GM18858 (cell line): ENCODE data around the gene PAX5.

ENCODE experiments used
- ATAC-seq: cut with Tn5 transposase; IDR thresholded peaks from one replicate; pipeline ENCODE4 v1.9.1; 2021; ENCODE audit not compliant: unreplicated experiment

The PAX5 gene

DNA sequence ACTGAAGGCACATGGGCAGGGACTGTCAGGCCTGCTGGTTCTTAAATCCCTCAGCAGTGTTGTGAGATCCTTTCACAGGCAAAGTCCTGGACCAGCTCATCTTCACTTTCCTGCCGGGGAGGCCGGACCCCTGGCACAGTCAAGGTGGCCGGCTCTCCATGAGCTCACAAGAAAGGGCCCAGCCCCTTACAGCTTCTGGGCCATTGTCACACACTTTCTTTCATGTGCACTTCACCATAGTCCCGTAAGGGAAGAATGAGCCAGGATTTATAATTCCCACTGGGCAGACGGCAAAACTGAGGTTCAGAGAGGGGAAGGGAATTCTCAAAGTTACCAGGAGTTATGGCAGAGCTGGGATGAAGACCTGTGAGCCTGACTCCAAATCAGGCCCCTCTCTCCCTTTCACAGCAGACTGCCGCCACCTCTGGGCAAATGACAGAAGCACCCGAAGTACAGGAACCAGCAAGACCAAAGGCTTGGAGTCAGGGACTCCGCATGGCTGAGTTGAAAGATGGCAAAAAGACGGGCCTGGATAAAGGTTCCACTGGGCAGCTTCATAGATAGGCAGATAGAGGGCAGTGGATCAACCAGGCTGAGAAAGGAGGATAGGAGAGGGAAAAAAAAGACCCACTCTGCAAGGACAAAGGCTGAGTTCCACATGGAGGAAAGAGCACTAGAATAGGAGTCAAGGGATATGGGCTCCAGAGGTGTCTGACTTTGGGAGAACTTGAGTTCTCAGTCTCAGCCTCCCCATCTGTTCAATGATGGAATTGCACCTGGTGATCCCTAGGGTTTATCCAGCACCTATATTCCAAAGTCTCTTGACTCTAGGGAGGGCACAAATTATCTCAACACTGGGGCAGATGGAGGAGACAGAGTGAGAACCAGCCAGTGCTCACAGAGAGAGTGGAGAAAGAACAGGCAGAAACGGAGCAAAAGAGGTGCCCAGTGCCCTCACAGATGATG is 128.7 kb downstream of the PAX5 start:
- no peak for ATAC-seq

DNA sequence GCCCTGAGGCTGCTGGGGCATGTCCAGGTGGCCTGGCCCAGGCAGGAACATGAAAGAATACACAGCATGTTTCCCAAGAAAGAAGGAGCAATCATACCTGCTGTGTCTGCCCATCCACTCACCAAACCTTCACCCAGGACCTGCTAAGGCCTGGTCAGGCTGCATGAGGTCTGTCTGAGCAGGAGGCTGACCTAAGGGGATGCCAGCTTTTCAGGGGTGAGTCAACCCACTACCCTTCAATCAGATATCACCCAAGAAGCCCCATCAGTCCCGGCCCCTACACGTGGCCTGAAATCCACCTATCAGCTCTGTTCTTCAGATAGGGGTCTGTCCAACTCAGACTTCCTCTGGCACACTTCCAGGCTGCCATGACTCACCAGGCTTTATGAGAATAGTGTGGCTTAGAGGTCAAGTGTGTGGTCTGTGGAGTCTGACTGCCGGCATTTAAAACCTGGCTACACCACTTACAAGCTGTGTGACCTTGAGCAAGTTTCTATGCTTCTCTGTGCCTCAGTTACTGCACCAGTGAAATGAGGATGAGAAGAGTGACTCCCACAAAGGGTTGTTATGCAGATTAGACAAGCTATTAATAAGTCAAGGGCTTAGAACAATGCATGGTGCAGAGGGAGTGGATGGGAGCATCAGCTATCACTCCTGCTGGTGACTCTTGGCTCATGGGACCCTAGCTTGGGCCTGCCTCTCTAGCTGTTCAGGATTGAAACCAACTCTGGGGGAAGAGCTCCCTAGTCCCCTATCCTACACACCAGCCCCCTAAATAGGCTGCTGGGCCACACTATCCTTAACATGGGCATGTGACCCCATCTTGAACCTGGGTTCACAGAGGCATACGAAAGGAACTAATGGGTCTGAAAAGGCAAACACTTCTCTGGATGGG is 130.3 kb downstream of the PAX5 start:
- peak; percentile 63 for ATAC-seq

DNA sequence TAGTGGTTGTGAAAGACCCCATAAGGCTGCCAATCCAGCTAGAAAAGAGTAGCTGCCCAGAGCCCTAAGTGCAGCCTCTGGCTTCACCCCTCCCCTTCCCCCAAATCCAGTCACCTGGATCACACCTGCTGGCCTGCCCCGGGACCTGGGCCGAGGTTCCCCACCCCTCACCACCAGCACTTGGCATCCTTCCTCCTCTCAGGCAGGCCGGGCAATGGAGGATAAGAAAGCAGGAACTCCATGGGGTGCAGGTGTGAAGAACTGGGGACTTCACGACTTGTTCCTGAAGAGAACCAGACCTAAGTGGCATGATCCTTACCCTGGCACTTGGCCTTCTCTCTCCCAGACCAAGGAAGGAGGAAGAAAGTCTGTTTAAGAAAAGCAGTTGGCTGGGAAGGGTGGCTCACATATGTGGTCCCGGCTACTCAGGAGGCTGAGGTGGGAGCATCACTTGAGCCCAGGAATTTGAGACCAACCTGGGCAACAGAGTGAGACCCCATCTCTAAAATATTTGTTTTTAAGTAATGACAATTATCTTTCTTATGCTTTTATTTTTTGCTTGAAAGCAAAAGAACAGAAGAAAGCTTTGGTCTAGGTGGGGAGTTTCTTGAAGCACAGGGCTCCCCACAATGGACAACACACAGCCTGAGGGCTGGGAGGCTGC is 131.1 kb downstream of the PAX5 start:
- ATAC-seq: peak; percentile 3

DNA sequence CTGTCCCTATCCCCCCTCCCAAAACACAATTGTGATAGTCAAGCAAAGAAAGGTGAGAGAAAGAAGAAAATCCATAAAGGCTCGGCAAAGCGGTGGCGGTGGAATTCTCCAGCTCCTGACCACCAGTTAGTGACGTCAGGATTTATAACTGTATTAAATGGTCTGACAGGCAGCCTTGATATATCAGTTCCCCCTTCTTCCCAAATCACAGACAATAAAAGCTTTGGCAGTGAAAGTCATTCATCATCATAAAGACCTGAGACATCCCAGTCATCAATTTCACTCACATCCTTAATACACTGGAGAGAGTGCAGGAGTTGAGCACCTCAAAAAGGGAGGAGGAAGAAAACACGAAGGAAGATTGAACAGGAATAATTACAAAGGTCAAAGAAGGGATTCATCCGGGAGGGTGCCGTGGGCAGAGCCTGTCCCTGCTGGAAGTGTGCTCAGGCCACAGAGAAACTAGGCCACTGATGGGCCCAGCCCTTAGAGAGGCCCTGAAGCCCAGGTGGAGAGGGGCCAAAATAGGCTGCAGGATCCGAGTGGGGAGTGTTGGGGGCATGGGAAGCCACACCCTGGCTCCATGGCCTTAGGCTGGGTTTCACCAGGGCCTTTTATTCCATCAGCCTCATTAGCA is 131.9 kb downstream of the PAX5 start:
- no peak for ATAC-seq

DNA sequence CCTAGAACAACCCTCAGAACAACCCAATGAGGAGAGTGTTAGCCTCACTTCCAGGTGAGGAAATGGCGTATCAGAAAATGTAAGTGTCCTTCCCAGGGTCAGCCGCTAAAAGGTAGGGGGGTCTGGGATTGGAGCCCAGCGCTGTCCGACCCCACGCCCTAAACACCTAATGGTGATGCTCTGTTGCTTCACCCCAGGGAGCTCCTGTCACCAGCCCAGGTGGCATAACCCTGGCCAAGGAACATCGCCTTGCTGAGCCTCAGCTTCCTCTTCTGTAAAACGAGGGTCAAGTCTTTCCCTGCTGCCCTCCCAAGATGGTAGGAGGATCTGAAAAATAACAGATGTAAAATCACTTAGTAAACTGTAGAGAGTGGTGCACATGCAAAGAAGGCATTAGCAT is 132.5 kb downstream of the PAX5 start:
- ATAC-seq: no peak

DNA sequence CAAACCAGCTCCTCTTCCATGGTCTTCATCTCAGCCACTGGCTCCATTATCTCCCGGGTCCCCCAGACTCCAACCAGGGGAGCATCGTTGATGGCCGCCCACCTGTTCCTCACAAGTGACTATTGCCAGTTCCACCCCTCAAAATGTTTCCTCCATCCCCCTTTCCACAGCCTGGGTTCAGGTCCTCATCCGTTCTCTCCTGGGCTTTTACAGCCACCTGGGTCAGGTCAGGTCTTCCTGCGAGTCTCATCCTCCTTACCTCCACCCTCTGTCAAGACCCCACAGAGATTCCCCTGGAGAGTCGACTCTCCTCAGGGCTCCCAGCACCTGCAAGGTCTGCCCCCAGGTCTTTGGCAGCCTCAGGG is 133.2 kb downstream of the PAX5 start:
- no peak for ATAC-seq

DNA sequence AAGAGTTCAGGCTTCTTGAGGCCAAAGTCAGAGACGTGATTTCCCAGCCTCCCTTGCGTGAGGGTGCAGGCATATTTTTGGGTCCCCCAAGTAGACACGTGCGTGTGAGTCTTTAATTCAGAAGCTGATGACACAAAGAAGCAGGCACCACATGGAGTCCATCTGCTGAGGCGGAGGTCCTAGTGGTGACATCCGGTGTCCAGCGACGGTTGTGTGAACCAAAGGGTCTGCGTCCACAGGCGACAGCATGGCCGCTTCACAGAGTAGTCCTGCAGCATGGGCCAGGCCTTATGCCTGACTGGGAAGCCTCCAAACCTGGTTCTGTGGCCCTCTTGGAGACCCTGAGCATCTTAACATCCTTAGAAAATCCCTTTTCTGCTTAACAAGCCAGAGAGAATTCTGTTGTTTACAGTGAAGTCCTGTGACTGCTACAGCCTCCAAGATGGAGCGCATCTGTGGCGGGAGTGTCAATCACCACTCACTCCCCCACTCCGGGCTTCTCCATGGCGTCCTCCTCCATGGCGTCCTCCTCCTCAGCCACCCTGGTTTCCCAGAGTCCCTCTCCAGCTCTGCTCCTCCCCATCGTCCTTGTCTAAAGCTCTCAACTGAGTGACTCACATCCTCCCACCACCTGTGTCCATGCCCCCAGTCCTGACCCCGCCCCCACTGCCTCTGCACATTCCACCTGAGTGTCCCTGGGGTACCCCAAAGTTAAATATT is 133.8 kb downstream of the PAX5 start:
- ATAC-seq: no peak

DNA sequence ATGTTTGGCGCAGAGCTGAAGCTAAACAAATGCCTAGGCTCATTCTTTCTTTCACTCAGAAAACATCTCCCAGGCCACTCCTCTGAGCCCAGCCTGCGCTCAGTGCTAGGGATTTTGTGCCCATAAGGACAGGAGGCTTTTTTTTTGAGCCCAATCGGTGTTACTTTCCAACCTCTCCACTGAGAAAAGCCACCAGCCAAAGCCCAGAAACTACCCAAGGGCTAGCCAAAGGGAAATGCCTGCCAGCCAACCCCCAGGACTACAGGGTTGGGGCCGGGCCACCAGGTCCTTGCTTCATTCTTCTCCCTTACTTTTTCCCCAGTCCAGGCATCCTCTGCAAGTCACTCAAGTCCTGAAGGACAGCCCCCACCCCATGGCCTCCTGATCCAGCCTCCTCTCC is 134.7 kb downstream of the PAX5 start:
- ATAC-seq: no peak

DNA sequence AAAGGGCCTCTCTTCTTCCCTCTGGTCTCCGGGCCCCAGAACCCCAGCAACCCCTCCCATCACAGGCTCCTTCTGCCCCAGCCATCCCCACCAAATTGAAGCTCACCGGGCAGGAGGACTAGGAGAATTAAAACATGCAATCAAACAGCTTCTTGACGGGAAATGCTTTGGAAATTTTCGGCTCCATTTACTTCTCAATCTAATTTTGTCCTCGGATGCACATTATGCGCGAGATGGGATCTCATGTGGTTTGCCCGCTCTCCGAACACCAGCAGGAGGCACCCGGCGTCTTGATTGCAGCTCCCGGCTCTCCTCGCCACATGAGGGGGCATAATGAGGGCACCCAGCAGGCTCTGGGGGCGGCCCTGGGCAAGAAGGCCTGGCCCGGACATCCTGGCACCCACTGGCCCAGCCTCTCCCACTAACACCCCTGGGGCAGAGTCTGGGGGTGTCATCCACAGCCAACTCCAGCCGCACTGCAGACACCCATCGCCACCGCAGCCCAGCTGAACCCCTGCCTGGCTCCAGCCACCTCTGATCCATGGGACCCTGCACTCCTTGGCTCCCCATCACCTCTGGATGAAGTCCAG is 135.5 kb downstream of the PAX5 start:
- ATAC-seq: no peak

DNA sequence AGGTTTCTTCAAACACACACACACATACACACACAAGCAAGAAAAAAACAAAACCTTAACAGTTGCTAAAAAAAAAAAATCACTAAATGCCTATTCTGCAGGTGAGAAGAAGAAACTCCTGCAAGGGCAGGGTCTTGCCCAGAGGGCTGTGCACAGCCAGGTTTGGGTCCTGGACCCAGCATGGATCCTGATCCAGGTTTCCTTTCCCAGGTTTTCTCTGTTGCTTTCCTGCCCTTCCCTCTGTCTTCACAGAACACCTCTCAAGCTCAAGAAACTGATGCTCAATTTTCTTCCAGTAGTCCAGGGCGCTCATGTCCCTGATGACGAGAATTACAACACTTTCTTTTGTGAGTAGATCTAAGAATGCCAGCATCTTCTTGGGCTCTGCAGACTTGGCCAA is 136.6 kb downstream of the PAX5 start:
- no peak for ATAC-seq

DNA sequence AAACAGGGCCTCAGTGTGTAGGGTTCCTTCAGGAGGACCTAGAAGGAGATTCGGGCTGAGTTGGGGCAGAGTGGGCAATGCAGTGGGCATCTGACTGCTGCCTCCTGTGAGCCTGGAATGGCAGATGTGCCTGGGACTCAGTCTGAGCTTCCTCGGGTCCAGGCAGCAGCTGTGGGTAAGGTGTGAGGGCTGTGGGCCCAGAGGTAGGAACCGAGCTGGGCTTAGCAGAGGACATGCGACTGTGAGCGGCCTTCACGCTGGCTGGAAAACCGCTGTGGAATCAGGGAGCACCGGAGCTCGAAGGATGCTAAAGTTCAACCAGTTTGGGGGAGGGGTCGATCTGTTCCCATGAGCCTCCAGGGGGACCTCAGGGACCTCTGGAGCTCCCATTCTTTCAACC is 137.0 kb downstream of the PAX5 start:
- no peak for ATAC-seq

DNA sequence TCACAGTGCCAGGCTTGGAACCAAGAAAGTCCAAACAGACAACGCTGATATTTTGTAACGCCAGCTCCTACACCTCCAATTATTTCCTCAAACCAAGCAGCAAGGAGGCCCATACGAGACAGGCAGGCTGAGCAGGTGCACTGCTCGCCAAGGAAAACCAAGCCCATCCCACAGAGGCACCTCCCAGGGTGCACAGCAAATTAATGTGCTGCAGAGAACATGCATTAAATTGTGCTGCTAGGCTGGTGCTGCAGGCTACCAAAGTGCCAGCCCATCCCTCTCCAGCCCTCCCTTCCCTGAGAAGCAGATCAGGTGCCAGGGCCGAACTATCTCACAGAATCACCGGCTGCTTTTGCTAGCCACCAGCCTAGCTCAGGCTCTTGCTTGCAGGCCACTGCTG is 137.8 kb downstream of the PAX5 start:
- ATAC-seq: no peak

DNA sequence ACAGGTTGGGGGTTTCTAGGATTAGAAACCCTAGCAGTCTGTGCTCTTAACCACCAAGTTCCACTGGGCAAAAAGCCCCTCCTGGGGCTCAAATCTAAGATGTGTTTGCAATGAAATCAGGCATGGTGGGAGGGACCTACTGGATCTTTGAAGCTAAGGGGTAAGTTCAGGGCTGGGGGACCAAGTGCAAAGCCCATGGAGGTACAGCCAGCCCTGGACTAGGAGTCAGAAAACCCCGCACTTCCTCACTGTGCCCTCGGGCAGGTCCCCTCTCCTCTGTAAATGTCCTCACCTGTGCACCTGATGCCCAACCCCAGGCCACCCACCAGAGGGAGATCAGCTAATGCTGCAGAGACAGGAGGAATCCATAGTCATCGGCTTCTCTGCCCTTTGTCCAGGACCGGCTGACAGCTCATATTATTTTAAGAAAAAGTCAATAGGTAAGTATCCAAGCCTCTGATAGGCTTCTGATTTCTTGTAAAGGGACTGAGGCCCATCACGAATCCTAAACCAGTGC is 138.3 kb downstream of the PAX5 start:
- no peak for ATAC-seq

DNA sequence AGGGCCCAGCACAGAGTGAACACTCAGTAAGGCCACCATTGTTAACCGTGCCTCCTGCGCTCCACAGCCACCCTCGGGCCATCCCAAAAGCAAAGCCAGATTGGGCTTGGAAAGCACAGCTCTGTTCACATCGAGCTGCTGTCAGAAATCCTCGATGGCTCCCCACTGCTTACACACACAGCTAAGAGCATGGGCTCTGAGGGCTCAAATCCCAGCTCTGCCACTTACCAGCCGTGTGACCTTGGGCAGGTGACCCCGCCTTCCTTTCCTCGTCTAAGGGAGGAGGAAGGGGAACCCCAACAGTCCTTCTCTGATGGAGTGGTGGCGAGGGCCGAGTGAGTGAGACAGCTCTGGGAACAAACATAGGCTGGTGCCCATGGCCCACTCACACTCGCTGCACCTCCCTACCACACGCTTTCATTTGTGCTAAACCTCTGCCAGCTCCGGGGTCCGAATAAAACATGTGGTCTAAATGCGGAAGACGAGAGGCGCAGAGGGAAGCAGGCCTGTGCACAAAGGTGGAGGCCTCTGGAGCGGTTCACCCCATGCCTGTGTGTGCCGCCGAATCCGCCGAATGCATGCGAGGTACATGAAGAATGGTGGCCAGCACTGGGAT is 139.3 kb downstream of the PAX5 start:
- ATAC-seq: no peak

DNA sequence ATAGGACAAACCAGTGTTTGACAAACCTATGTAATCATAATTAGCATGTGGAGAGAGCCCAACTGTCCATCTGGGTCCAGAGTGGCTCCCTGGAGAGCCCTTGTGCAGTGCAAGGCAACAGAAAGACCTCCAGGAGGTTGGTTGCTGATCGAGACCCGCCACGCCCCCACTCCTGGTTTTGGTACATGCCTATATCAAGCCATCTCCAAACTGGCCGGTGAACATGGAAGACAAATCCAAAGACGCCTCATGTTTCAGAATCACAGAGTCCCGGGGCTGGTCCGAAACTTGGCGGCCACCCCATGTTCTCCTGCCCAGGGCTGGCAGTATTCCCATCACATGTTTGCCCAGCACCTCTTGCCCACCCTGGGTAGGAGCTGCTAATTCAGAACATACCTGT is 140.2 kb downstream of the PAX5 start:
- no peak for ATAC-seq

DNA sequence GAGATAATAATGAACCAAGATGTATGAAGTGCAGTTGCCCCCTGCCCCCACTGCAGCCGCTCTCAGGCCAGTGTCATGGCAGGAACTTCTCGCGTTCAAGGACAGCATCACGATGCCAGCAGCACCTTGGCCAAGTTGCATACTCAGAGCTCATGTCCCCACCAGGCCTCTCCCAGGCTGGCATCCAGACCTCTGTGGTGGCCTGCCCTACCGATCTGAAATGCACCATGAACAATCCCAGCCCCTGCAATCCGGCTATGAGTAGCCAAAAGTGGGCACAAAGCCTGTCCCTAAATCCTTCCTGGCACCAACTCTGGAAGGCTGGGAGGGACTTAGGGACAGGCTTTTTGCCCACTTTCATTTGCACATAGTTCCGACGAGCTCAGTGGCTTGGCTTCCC is 140.9 kb downstream of the PAX5 start:
- ATAC-seq: no peak

DNA sequence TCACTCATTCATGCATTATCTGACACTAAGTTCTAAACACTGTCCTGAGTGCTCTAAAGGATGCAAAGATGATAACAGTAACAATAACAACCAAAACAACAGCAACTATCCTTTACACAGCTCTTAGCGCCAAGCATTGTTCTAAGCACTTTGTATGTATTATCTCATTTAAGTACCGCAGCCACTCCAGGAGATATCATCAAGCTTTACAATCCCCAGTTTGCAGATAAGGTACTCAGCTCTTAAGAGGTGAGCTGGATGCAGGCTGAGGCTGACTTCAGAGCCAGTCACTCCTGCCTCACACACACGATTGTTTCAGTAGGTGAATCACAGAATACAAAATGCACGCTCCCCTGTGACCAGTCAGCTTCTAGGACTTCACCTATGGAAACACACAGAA is 141.8 kb downstream of the PAX5 start:
- ATAC-seq: no peak

DNA sequence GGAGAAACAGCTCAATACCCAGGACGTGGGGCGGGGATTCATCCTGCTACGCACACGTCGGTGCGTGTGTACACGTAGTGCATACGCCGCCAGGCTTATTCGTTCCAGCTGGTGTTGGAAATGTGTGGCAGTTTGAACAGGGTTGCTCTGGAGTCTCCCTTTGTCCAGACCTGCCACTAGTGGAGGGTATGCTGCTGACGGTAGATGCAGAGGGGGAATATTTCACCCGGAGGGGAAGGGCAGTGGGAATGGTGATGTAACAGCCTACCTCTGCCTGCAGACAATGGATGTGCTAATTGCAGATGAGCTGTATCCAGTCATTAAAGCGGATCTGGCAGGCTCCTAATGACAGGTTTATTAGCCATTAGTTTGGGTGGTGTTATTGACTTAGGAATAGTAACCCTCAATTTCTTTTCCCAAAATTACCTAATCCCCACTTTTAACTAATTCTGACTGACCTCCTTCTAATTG is 142.7 kb downstream of the PAX5 start:
- ATAC-seq: no peak

DNA sequence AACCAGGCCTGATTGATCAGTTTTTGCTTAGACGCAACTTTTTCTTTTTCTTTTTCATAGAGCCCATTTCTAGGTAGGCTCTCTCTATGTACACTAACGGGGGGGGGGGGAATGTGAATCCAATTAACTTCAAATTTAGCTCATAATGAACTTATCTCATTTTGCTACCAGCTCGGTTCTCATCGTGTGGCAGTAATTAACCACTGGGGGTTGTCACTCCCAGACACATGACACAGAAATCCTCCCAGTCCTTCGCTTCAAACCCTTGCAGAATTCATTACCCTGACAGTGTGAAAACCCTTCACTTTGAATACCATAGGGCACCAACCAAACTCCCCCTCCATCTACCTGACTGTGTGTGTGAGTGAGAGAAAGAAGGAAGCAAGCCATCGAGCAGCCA is 144.2 kb downstream of the PAX5 start:
- no peak for ATAC-seq
